ENCODE results near the gene BRI3BP.
A peak's percentile ranks its signal among the peaks of the same experiment; 100 is the strongest.
"Not testable (repeated sequence)": the region's sequence is repeated elsewhere in the genome, so short reads cannot be mapped to it uniquely, and the experiment has no call there.

Gene BRI3BP

DNA sequence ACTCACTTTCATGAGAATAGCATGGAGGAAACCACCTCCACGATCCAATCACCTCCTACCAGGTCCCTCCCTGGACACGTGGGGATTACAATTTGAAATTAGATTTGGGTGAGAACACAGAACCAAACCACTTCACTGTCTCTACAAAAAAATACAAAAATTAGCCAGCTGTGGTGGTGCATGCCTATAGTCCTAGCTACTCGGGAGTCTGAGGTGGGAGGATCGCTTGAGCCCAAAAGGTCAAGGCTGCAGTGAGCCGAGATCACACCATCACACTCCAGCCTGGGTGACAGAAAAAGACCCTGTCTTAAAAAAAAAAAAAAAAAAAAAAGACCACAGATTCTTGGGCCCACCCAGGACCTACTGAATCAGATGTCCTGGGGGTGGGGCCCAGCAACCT is 28.3 kb downstream of the BRI3BP start:
- no peak for ATAC-seq (replicated peaks)
- H3K27ac Mint-ChIP-seq = no peak overlapping the region

DNA sequence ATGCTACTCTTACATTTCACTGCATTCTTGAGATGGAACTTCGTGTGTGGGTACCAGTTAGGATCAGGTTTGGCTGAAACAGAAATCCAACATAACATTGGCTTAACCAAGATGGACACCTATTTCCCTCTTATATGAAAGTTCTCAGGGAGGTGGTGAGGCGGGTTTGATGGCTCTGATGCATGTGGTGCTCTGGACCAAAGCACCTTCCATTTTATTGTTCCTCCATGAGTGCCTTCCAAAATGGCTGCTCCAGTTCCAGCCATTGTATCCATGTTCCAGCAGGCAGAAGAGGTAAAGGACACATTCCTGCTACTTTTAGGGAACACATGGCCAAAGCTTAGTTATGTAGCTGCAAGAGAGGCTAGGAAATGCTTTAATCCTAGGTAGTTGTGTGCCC is 29.6 kb downstream of the BRI3BP start:
- H3K9me3 Mint-ChIP-seq = no peaks in the 10 kb centered on the region
- DNase-seq = no peak
- H3K27ac Mint-ChIP-seq = no peak overlapping the region
- H3K27me3 Mint-ChIP-seq = no peaks in the 10 kb centered on the region
- no peak for ATAC-seq (replicated peaks)
- H3K4me3 Mint-ChIP-seq = no peak overlapping the region
- peaks cover 0 to 1% of the 10 kb centered on the region in 2 donors for H3K4me1 Mint-ChIP-seq
- peaks cover 28 to 57% of the 10 kb centered on the region in 2 donors for H3K36me3 Mint-ChIP-seq

More for the DNA sequence above, 28.3 kb downstream of the BRI3BP start:
- Mint-ChIP-seq H3K27me3 (no peaks in the 10 kb centered on the region), H3K4me1 (peaks cover 0 to 1% of the 10 kb centered on the region in 2 donors), H3K9me3 (no peaks in the 10 kb centered on the region), H3K4me3 (no peak overlapping the region), H3K36me3 (peaks cover 31 to 56% of the 10 kb centered on the region in 2 donors)
- DNase-seq = no peak

DNA sequence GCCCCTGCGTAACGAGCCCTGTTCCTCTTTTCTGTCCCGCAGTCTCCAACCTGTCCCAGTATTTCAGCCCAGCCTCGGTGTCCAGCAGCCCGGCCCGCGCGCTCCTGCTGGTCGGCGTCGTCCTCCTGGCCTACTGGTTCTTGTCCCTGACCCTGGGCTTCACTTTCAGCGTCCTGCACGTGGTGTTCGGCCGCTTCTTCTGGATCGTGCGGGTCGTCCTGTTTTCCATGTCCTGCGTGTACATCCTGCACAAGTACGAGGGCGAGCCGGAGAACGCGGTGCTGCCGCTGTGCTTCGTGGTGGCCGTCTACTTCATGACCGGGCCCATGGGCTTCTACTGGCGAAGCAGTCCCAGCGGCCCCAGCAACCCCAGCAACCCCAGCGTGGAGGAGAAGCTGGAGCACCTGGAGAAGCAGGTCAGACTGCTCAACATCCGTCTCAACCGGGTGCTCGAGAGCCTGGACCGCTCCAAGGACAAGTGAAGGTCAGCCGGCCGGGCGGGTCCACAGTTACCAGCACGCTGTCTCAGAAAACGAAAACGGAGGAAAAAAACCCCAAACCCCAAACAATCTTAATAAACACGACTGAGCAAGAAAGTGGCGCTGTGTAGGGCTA is 31.6 kb downstream of the BRI3BP start:
- no peak for DNase-seq
- Mint-ChIP-seq H3K4me3 (no peak overlapping the region), H3K36me3 (peaks cover 23 to 54% of the 10 kb centered on the region in 2 donors), H3K4me1 (peaks cover 4 to 5% of the 10 kb centered on the region in 2 donors), H3K9me3 (no peaks in the 10 kb centered on the region), H3K27me3 (no peaks in the 10 kb centered on the region), H3K27ac (peak overlapping the region; percentile 5)
- no peak for ATAC-seq (replicated peaks)

DNA sequence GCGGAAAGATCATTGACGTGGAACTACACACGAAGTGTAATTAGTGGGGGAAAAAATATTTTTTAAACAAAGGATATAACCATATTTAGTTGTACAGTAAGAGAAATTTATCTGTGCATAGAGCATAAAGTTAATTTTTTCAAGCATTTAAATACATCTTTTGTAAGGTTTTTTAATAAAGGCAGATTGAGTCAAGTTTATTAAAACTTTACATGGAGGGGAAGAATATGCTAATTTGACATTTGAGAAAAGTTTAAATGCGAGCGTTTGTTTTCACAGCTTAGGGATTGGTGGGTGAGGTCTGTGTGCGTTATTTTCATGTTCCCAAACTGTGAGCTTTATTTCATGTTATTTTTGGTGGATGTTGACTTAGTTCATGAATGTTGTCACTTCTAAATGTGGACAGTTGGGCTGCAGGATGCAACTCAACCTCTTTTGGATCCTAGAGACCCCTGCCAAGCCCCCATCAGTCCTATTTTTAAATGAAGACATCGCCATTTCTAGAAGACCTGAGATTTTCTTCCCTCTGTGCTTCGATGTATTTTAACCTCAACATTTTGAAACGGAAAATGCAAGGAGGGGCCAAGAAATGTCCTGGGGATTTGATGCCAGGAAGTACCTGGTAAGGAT is 32.3 kb downstream of the BRI3BP start:
- ATAC-seq (replicated peaks) (no peak), DNase-seq (no peak)
- Mint-ChIP-seq H3K36me3 (peaks cover 23 to 54% of the 10 kb centered on the region in 2 donors), H3K4me3 (no peak overlapping the region), H3K27me3 (no peaks in the 10 kb centered on the region), H3K4me1 (peaks cover 4 to 5% of the 10 kb centered on the region in 2 donors), H3K9me3 (no peaks in the 10 kb centered on the region), H3K27ac (no peak overlapping the region)

DNA sequence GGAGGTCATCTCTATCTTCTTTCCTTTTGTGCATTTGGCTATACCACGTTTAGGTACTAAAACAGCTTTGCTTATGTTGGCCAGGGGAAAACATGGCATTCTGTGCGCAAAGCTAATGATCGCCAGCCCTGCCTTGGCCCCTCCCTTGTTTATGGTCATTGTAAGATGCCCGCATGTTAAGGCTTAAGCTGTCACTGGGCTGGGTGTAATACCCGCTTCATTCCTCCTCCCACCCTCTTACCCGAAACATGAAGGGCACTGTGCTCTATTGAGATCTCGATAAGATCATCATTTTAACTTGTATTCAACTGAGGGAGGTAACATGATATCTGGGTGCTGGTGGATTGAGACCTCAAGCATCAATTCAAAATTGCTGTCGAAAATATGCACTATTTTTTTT is 34.7 kb downstream of the BRI3BP start:
- DNase-seq = no peak
- Mint-ChIP-seq H3K27ac (peak overlapping the region; percentile 37), H3K4me1 (peaks cover 3 to 5% of the 10 kb centered on the region in 2 donors), H3K9me3 (no peaks in the 10 kb centered on the region), H3K27me3 (no peaks in the 10 kb centered on the region), H3K4me3 (no peak overlapping the region), H3K36me3 (peaks cover 19 to 39% of the 10 kb centered on the region in 2 donors)
- no peak for ATAC-seq (replicated peaks)

DNA sequence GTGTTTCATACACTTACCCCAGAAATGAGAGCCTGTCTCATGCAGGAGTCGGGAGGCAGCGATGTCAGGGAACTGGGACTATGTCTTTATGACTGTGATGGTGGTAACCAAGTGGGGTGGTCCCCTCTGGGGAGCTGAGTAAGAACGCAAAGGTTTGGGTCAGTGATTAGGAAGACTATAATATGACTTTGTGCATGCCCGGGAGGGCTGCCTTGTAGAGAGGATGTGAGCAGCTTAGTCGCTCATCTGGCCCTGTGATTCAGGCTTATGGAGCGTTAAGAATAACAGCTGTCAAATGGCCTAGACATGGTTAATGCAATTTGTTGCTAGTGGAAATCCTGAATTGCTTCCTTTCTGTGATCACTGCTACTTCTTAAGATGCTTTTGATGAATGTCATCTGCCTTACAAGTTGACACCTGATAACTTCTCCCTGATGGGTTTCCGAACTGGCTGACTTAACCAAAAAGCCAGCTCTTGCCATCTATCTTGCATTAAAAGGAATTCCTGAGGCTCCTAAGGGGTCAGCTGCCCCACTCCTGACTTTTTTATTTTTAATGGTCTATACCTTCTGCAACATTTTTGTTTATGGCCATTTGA is 36.4 kb downstream of the BRI3BP start:
- peaks cover 19 to 28% of the 10 kb centered on the region in 2 donors for H3K36me3 Mint-ChIP-seq
- H3K4me3 Mint-ChIP-seq = no peak overlapping the region
- no peaks in the 10 kb centered on the region for H3K9me3 Mint-ChIP-seq
- H3K27ac Mint-ChIP-seq = no peak overlapping the region
- H3K27me3 Mint-ChIP-seq = no peaks in the 10 kb centered on the region
- DNase-seq (no peak), ATAC-seq (replicated peaks) (peak; percentile 42 to 61)
- H3K4me1 Mint-ChIP-seq = peaks cover 3 to 5% of the 10 kb centered on the region in 2 donors

DNA sequence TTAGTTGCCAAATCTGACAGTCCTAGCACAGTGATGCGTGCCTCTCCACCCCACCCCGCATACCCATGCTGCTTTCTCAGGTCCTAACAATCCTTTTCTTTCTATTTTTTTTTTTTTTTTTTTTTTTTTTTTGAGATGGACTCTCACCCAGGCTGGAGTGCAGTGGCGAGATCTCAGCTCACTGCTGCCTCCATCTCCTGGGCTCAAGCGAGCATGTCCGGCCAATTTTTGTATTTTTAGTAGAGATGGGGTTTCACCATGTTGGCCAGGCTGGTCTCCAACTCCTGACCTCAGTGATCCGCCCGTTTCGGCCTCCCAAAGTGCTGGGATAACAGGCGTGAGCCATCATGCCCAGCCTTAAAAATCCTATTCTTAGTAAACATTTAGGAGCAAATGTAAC is 38.0 kb downstream of the BRI3BP start:
- H3K4me3 Mint-ChIP-seq; H3K4me1 Mint-ChIP-seq; H3K27ac Mint-ChIP-seq; H3K9me3 Mint-ChIP-seq; DNase-seq; H3K27me3 Mint-ChIP-seq; ATAC-seq (replicated peaks): not testable (repeated sequence)
- peaks cover 10 to 20% of the 10 kb centered on the region in 2 donors for H3K36me3 Mint-ChIP-seq

DNA sequence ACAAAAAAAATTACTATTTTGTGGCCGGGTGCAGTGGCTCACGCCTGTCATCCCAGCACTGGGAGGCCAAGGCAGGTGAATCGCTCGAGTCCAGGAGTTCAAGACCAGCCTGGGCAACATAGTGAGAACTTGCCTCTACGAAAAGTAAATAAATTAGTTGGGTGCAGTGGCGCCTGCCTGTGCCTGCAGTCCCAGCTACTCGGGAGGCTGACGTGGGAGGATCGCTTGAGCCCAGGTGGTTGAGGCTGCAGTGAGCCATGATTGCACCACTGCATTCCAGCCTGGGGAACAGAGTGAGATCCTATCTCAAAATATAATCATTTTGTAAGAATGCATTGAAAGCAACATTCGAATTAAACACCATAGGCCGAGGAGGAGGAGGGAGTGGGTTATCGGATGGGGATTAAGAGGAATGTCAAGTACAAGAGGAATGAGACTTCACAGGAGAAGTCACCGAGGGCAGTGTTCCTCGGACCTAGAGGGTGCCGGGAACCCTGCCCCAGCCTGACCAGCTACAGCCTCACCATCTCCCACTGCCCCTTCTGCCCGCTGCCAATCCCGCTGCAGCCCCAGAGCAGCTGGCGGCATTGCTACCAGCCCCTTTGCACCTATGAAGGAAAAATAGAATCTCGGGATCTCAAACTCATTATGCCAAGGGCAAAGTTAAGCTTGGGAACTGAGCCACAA is 39.2 kb downstream of the BRI3BP start:
- no peaks in the 10 kb centered on the region for H3K9me3 Mint-ChIP-seq

DNA sequence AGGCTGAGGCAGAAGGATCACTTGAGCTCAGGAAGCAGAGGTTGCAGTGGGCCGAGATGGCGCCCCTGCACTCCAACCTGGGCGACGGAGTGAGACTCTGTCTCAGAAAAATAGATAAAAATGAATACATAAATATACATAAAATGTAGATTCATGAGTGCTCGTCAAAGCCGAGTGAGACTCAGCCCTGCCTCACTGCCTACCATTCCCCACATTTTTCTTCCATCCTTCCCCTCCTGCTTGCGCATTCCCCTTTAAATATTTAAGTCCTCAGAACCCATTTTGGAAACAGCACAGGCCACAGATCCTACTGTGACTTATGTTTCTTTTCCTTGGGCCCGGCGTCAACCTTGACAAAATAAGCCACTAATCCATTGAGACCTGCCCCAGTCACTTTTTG is 39.8 kb downstream of the BRI3BP start:
- Mint-ChIP-seq H3K4me1 (peaks cover 3 to 5% of the 10 kb centered on the region in 2 donors), H3K27ac (no peak overlapping the region), H3K36me3 (peaks cover 10 to 12% of the 10 kb centered on the region in 2 donors), H3K27me3 (no peaks in the 10 kb centered on the region), H3K4me3 (no peak overlapping the region), H3K9me3 (no peaks in the 10 kb centered on the region)
- ATAC-seq (replicated peaks) (no peak), DNase-seq (no peak)

More for the DNA sequence above, 39.2 kb downstream of the BRI3BP start:
- peaks cover 10 to 16% of the 10 kb centered on the region in 2 donors for H3K36me3 Mint-ChIP-seq
- ATAC-seq (replicated peaks) = no peak
- H3K4me1 Mint-ChIP-seq = peaks cover 3 to 5% of the 10 kb centered on the region in 2 donors
- DNase-seq = no peak
- no peaks in the 10 kb centered on the region for H3K27me3 Mint-ChIP-seq
- H3K4me3 Mint-ChIP-seq = no peak overlapping the region
- no peak overlapping the region for H3K27ac Mint-ChIP-seq

DNA sequence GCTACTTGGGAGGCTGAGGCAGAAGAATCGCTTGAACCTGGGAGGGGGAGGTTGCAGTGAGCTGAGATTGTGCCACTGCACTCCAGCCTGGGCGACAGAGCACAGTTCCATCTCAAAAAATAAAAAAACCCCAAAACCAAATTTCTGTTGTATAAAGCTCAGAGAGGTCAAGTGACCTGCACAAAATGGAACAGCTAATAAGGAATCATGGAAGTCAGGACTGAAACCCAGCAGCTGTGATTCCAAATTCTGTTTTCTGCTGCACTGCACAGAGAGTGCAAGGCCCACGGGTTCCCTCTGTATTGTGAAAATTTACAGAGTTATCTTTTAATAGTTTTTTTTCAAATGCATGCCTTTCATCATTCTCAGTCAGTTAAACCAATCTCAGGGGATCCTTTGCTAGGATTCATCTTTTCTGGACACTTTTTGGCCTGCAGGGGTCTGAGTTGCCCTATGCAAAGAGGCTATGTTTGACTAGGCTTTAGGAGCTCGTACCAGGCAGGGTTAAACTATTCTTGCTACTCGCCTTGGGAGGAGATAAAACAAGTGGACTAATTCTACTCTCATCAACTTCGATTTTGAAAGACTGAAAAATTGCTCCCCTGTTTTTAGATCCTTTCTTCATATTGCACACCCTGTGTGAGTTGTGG is 45.7 kb downstream of the BRI3BP start:
- no peak for ATAC-seq (replicated peaks)

DNA sequence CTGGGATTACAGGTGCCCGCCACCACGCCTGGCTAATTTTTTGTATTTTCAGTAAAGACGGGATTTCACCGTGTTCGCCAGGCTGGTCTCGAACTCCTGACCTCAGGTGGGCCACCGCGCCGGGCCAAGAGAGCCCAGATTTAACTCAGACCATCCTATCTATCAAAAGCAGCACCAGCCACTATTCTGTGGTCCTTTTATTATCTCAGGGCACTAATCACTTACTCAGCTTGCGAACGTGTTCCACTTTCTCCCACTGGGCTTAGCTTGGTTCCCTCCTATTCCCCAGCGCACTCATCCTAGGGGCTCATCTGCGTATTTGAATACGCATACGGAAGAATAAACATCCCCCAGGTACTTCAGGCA is 55.6 kb downstream of the BRI3BP start:
- Mint-ChIP-seq H3K4me1 (peaks cover 2 to 7% of the 10 kb centered on the region in 2 donors), H3K4me3 (peak overlapping the region; percentile 88 to 90), H3K9me3 (peaks cover 0 to 1% of the 10 kb centered on the region in 2 donors), H3K27me3 (no peaks in the 10 kb centered on the region), H3K36me3 (no peaks in the 10 kb centered on the region), H3K27ac (peak overlapping the region; percentile 92)
- no peak for ATAC-seq (replicated peaks)
- no peak for DNase-seq

More for the DNA sequence above, 45.7 kb downstream of the BRI3BP start:
- DNase-seq = no peak
- Mint-ChIP-seq H3K27ac (no peak overlapping the region), H3K9me3 (no peaks in the 10 kb centered on the region), H3K36me3 (no peaks in the 10 kb centered on the region), H3K4me1 (no peaks in the 10 kb centered on the region), H3K4me3 (no peak overlapping the region), H3K27me3 (no peaks in the 10 kb centered on the region)

DNA sequence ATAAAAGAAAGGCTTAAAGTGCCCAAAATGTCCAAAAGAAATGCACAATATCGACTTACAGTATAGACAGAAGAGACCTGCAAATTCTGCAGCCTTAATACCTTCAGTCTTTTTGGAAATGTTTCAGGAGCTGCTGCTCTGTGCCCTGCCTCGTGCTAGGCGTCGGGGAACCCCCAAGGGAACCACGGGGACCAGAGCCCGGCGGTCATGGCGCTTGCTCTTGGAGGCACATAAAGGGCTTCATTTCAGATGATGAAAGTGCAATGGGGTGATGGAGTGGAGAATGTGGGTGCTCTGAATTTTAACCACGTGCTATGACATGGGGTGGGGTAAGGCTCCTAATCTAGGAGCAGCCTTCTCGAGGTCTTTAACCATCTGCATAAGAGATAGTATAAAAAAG is 57.0 kb downstream of the BRI3BP start:
- DNase-seq = no peak
- no peak overlapping the region for H3K27ac Mint-ChIP-seq
- no peaks in the 10 kb centered on the region for H3K27me3 Mint-ChIP-seq
- H3K36me3 Mint-ChIP-seq = no peaks in the 10 kb centered on the region
- no peak for ATAC-seq (replicated peaks)
- peaks cover 2 to 7% of the 10 kb centered on the region in 2 donors for H3K4me1 Mint-ChIP-seq
- peaks cover 0 to 2% of the 10 kb centered on the region in 2 donors for H3K9me3 Mint-ChIP-seq
- peak overlapping the region; percentile 25 to 37 for H3K4me3 Mint-ChIP-seq

DNA sequence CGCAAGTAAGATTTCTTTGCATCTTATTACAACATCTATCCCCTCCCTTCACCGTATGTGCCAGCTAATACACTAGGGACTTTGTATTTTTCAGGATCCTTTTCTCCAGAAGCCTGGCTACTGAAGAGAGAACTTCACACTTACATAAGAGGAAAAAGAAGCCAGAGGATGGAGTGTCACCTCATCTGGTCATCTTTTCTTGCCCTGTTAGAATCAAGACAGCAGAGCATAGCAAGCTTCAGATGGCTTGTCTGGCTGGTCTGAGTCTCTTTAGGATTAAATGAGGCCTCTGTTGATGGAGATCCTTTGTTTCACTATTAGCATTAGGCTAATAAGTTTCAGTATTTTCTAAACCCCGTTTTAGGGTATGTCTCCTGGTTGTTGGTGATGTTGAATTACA is 57.4 kb downstream of the BRI3BP start:
- H3K27ac Mint-ChIP-seq = no peak overlapping the region
- peaks cover 0 to 2% of the 10 kb centered on the region in 2 donors for H3K9me3 Mint-ChIP-seq
- no peaks in the 10 kb centered on the region for H3K36me3 Mint-ChIP-seq
- H3K4me3 Mint-ChIP-seq = no peak overlapping the region
- H3K27me3 Mint-ChIP-seq = no peaks in the 10 kb centered on the region
- peaks cover 2 to 7% of the 10 kb centered on the region in 2 donors for H3K4me1 Mint-ChIP-seq
- no peak for DNase-seq
- ATAC-seq (replicated peaks) = no peak

DNA sequence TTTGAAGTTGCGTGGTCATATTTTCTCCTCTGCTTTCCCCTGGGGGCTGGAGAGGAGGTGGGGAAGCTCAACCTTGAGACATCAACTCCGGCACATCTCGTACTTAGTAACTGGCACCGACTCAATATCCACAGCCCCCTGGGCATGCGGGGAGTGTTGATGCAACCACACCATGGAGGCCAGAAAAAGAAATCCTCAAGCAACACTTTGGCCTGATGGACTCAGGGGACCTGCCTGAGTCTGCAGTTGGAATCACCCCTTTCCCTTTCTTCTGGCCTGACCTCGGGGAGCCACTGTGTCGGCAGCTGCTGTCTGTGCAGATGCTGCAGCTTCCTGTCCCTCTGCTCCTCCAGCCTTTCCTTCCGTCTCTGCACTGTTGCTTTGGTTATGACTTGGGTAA is 60.4 kb downstream of the BRI3BP start:
- ATAC-seq (replicated peaks) = no peak
- no peaks in the 10 kb centered on the region for H3K36me3 Mint-ChIP-seq
- peaks cover 16 to 19% of the 10 kb centered on the region in 2 donors for H3K27me3 Mint-ChIP-seq
- no peak overlapping the region for H3K4me3 Mint-ChIP-seq
- H3K27ac Mint-ChIP-seq = no peak overlapping the region
- peaks cover 4 to 7% of the 10 kb centered on the region in 2 donors for H3K4me1 Mint-ChIP-seq
- peaks cover 0 to 2% of the 10 kb centered on the region in 2 donors for H3K9me3 Mint-ChIP-seq
- DNase-seq = no peak

Measured in stimulated activated naive B cell treated with anti-CD40 and anti-IgM and Interleukin-4, amounts not matched to agents 10 μg/mL and 1 μg/mL and 100 μg/mL, for 72 hours (primary cell).